Kidney epithelial cell (primary cell): ENCODE measurements around the gene SLC23A1. TPM values are rescaled to one million over a fixed set of nuclear protein-coding genes. Genes with fewer than 3 reads are reported as not detected.

Experiments
- DNase-seq: peaks from one replicate; pipeline ENCODE4 v3.0.0-alpha.2; 2010; ENCODE audit warnings: low read depth
- H3K27me3 ChIP-seq: 2 replicates; pipeline ENCODE4 v1.6.0; 2011; ENCODE audit warnings: low read length; ENCODE audit not compliant: control insufficient read depth, insufficient read depth
- H3K36me3 ChIP-seq: 2 replicates; pipeline ENCODE4 v1.5.1; 2011; ENCODE audit warnings: low read length; ENCODE audit not compliant: control insufficient read depth, insufficient read depth
- H3K4me3 ChIP-seq: 2 replicates; pipeline ENCODE4 v1.5.1; 2011; ENCODE audit warnings: low read depth, mild to moderate bottlenecking, control low read depth, low read length
- total RNA-seq: library from RNA; depleted of rRNA; stranded (reverse); fragments of >200 nt; gene quantifications from 2 replicates; pipeline ENCODE4 v1.2.3, GENCODE V29; 2015
- TF ChIP-seq, protein P1 (sequence below): IDR thresholded peaks from 2 replicates; pipeline ENCODE4 v1.5.1; 2011; ENCODE audit warnings: mild to moderate bottlenecking, moderate library complexity, low read length, control low read depth, inconsistent platforms; ENCODE audit not compliant: insufficient read depth, poor library complexity, severe bottlenecking

Gene SLC23A1
- total RNA-seq, 1 donor from 2014 or later = not detected

DNA sequence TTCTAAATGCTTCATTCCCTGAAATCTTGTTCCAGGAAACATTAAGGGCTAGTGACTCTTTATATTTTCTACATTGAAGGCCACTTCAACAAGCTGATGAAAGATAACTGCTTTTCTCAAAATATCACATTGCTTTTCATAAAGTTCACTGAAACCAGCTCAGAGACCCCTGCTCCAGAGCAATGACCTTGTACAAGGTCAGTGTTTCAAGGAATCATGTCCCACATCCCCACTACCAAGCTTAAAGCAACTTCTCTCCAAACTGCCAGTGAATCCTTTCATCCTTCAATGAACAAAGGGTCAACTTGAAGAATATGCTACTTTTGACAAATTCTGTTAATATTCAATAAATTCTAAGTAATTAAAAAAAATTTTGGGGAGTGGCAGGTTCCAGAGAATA, 32.8 kb upstream of the SLC23A1 start:
- no peaks in the 10 kb centered on the region for H3K27me3 ChIP-seq
- TF ChIP-seq, protein P1, sequence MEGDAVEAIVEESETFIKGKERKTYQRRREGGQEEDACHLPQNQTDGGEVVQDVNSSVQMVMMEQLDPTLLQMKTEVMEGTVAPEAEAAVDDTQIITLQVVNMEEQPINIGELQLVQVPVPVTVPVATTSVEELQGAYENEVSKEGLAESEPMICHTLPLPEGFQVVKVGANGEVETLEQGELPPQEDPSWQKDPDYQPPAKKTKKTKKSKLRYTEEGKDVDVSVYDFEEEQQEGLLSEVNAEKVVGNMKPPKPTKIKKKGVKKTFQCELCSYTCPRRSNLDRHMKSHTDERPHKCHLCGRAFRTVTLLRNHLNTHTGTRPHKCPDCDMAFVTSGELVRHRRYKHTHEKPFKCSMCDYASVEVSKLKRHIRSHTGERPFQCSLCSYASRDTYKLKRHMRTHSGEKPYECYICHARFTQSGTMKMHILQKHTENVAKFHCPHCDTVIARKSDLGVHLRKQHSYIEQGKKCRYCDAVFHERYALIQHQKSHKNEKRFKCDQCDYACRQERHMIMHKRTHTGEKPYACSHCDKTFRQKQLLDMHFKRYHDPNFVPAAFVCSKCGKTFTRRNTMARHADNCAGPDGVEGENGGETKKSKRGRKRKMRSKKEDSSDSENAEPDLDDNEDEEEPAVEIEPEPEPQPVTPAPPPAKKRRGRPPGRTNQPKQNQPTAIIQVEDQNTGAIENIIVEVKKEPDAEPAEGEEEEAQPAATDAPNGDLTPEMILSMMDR = no peak
- H3K36me3 ChIP-seq = no peaks in the 10 kb centered on the region
- no peak overlapping the region for H3K4me3 ChIP-seq
- no peak for DNase-seq

DNA sequence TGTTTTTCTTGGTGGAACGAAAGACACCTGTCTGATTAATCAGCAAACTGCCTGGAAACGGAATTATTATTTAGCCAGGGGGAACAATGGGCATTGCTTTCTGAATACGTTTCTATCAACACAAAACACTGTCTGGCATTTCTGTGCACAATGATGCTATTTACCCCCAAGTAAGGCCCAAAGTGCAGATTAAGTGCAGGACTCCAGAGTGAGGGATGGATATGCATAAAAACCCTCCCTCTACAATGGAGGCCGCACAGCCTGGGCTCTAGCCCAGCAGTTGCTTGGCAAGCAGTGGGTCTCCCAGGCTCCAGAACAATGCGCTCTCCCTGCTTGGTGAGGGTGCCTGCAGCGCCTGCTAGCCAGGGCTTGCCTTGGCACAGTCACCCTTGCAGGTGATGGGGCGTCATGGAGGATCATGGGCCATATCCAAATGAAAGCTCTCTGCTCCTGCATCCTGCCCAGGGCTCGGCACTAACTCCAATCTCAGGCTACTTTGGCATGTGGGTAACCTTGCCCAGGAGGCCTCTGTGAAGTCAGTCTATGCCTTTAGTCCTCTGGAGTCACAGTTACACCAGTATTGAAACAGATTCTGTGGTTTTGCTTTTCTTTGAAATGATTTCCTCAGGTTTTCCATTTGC, 32.2 kb upstream of the SLC23A1 start:
- TF ChIP-seq, protein P1 = no peak
- no peaks in the 10 kb centered on the region for H3K27me3 ChIP-seq
- H3K36me3 ChIP-seq = no peaks in the 10 kb centered on the region
- H3K4me3 ChIP-seq = no peak overlapping the region
- DNase-seq = no peak

DNA sequence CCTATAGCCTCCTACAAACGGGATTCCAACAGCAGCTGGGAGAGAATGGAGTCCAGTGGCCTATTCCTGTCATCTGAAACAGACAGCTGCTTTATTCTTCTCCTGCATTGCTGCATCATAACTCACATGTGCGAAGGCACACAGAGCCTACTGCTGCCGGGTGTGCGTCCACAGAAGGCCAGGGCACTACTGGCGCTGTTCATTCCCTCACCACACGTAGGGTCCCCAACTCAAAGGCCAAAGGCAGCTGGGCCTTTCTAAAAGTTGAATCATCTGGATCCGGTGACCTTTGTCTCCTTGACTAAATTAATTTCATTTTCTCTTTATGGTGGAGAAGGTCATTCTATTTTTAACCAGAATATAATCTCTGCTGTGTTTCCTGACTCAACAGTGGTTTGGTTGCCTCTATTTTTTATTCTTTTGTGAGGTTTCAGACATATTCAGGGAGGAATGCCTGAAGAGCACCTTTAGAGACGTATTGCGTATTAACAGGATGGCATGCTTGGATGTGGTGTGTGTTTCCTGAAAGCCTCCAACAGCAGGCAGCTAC, 31.6 kb upstream of the SLC23A1 start:
- no peaks in the 10 kb centered on the region for H3K36me3 ChIP-seq
- H3K4me3 ChIP-seq = no peak overlapping the region
- no peaks in the 10 kb centered on the region for H3K27me3 ChIP-seq
- DNase-seq = no peak
- TF ChIP-seq, protein P1 = no peak

DNA sequence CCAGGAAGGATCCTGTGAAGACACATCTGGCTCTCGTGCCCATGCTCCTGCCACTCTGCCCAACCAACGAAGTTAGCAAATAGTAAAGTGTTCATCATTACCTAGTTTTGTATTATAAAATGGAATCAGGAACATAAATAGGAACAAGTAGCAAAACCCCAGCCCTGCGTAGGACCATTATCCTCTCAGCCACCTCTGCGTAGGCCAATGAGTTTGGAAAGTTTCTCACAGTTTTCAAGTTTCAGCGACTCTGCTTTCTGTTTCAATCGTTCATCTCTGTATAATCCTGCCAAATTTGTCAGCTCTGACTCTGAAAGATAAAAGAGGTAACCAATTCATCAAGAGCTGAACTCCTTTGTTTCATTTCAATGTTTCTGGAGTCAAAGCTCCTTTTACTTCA, 30.9 kb upstream of the SLC23A1 start:
- TF ChIP-seq, protein P1 = no peak
- no peak for DNase-seq
- no peak overlapping the region for H3K4me3 ChIP-seq
- no peaks in the 10 kb centered on the region for H3K36me3 ChIP-seq
- H3K27me3 ChIP-seq = no peaks in the 10 kb centered on the region

DNA sequence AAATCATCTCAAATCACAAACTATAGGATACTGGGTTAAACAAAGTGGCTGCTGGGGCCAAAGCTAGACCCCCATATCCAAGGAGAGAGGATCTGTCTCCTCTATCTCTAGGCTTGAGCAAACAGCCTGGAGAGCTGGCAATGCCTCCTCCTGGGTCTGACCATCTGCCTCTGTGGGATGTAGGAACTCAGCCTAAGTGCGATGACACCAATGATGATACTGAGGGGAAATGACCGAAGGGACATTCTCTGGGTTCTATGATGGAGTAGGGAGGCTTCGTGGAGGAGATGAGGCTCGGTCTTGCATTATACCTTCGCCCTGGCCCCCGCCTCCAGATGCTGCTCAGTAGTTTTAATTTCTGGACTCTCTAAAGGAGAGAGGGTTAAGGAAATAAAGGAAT, 30.1 kb upstream of the SLC23A1 start:
- no peak for DNase-seq
- H3K4me3 ChIP-seq = no peak overlapping the region
- no peaks in the 10 kb centered on the region for H3K27me3 ChIP-seq
- TF ChIP-seq, protein P1 = no peak
- H3K36me3 ChIP-seq = no peaks in the 10 kb centered on the region
